ENCODE results near the gene KLK12.
"Not testable (repeated sequence)": the region's sequence is repeated elsewhere in the genome, so short reads cannot be mapped to it uniquely, and the experiment has no call there.

Gene KLK12

GRCh38 chr19:51014242-51014641, 20.6 kb downstream of the KLK12 start:
- FAIRE-seq: no peak

GRCh38 chr19:51012661-51013190, 22.1 kb downstream of the KLK12 start:
- FAIRE-seq: no peak

- no peak for FAIRE-seq
Measured at GRCh38 chr19:51010066-51010795, 24.6 kb downstream of the KLK12 start.

GRCh38 chr19:51009061-51009891, 25.5 kb downstream of the KLK12 start:
- FAIRE-seq: no peak

- no peak for FAIRE-seq
Measured at GRCh38 chr19:51007488-51007887, 27.3 kb downstream of the KLK12 start.

GRCh38 chr19:51006406-51006805, 28.4 kb downstream of the KLK12 start:
- FAIRE-seq: no peak

- FAIRE-seq: no peak
Measured at GRCh38 chr19:51005248-51005647, 29.6 kb downstream of the KLK12 start.

GRCh38 chr19:51003316-51003715, 31.5 kb downstream of the KLK12 start:
- FAIRE-seq: no peak

GRCh38 chr19:51002542-51003311, 32.1 kb downstream of the KLK12 start:
- no peak for FAIRE-seq

- no peak for FAIRE-seq
Measured at GRCh38 chr19:51002089-51002532, 32.7 kb downstream of the KLK12 start.

- no peak for FAIRE-seq
Measured at GRCh38 chr19:51001515-51001914, 33.3 kb downstream of the KLK12 start, which contains the start of gene KLK8. Gene KLK8 (minus strand): TSS chr19:51001604. CDS start chr19:51001167, 437 bp downstream.

GRCh38 chr19:51000981-51001380, 33.8 kb downstream of the KLK12 start:
- no peak for FAIRE-seq

GRCh38 chr19:51000426-51000825, 34.4 kb downstream of the KLK12 start:
- FAIRE-seq: no peak

GRCh38 chr19:50998686-50999085, 36.1 kb downstream of the KLK12 start:
- FAIRE-seq: no peak

- FAIRE-seq: no peak
Measured at GRCh38 chr19:50998061-50998460, 36.7 kb downstream of the KLK12 start.

GRCh38 chr19:50994129-50994528, 40.7 kb downstream of the KLK12 start:
- no peak for FAIRE-seq

GRCh38 chr19:50992666-50993035, 42.2 kb downstream of the KLK12 start:
- FAIRE-seq: no peak

- FAIRE-seq: not testable (repeated sequence)
Measured at GRCh38 chr19:50984416-50984815, 50.4 kb downstream of the KLK12 start.

GRCh38 chr19:50983625-50984292, 51.0 kb downstream of the KLK12 start, which contains the start of gene KLK7:
Gene KLK7 (minus strand): TSS chr19:50983917. CDS start chr19:50982399, 1,518 bp downstream.
- no peak for FAIRE-seq

- FAIRE-seq: no peak
Measured at GRCh38 chr19:50982186-50982585, 52.6 kb downstream of the KLK12 start.

GRCh38 chr19:50981587-50982146, 53.1 kb downstream of the KLK12 start:
- FAIRE-seq: no peak

- FAIRE-seq: no peak
Measured at GRCh38 chr19:50980208-50980607, 54.6 kb downstream of the KLK12 start.
